HCT116 (cell line): ENCODE results near the gene SNX8. TPM values are rescaled to one million over a fixed set of nuclear protein-coding genes. Genes with fewer than 3 reads are reported as not detected.

Experiments used
- ATAC-seq: fragments of 200-7000 bp; cut with Tn5 transposase; 2 replicates; pipeline ENCODE4 v1.9.1; 2020; ENCODE audit warnings: mild to moderate bottlenecking, moderate library complexity
- BruUV-seq: library from RNA; stranded (reverse); fragments of 400-500 nt; replicated peaks from 2 replicates; lab custom pipeline; 2021; lab: Mats Ljungman, UMichigan
- CTCF ChIA-PET: fragments of 300-600 bp; sonication (Branson Sonifier 250); formaldehyde crosslinking; loops from one replicate; lab custom pipeline; 2021; ENCODE audit warnings: antibody characterized with exemption; lab: Charles Lee
- POLR2A ChIA-PET: fragments of 300-600, 350-600 bp; sonication (Branson Sonifier 250); formaldehyde crosslinking; loops from one replicate; lab custom pipeline; 2021; ENCODE audit warnings: antibody characterized with exemption; lab: Charles Lee
- RAD21 ChIA-PET, 2 experiments: fragments of 300-600 bp; sonication (Branson Sonifier 250); formaldehyde crosslinking; loops; one replicate each; lab custom pipeline; 2023; ENCODE audit warnings: low total read pairs in 2 of 2; ENCODE audit not compliant: uncharacterized antibody in 2 of 2, unreplicated experiment in 2 of 2, low non-redundant PET in 1 of 2; lab: Charles Lee
- DNase-seq: peaks from one replicate; pipeline ENCODE4 v3.0.0-alpha.2; 2010; ENCODE audit warnings: low read depth, low spot score
- H2AFZ ChIP-seq: fragments of 200-600 bp; shearing (Covaris generic), sonication (generic); 2 replicates; pipeline ENCODE4 v1.6.1; 2017; ENCODE audit warnings: low read depth, mixed run types, mixed read lengths, antibody characterized with exemption, low read length; ENCODE audit not compliant: poor library complexity, severe bottlenecking
- H3K27ac ChIP-seq: 2 replicates; pipeline ENCODE4 v1.5.1; 2012; ENCODE audit warnings: low read depth, low read length
- H3K27me3 ChIP-seq: fragments of 200-600 bp; sonication (generic); 2 replicates; pipeline ENCODE4 v1.6.1; 2016; ENCODE audit warnings: mixed run types, low read length, mixed read lengths; ENCODE audit not compliant: insufficient read depth
- H3K36me3 ChIP-seq, 2 experiments: fragments of 200-500 bp in 1 of 2; fragments of 200-600 bp in 1 of 2; sonication (Bioruptor generic) in 1 of 2; sonication (generic) in 1 of 2; 2 replicates each; pipeline versions ENCODE4 v1.5.1 to v1.6.1; 2014 to 2016; ENCODE audit warnings: low read length in 2 of 2, inconsistent platforms in 1 of 2, mixed read lengths in 1 of 2, mixed run types in 1 of 2; ENCODE audit not compliant: insufficient read depth in 2 of 2, control insufficient read depth in 1 of 2
- H3K4me1 ChIP-seq, 2 experiments: fragments of 200-600 bp in 1 of 2; sonication (generic) in 1 of 2; 2 replicates each; pipeline versions ENCODE4 v1.5.1 to v1.6.1; 2012 to 2017; ENCODE audit warnings: low read length in 2 of 2, inconsistent platforms in 1 of 2, mild to moderate bottlenecking in 1 of 2, mixed read lengths in 1 of 2, mixed run types in 1 of 2, moderate library complexity in 1 of 2; ENCODE audit not compliant: insufficient read depth in 2 of 2, control insufficient read depth in 1 of 2
- H3K4me2 ChIP-seq: fragments of 200-600 bp; sonication (generic); 2 replicates; pipeline ENCODE4 v1.6.1; 2017; ENCODE audit warnings: mixed run types, low read length, mixed read lengths
- H3K4me3 ChIP-seq, 2 experiments: fragments of 200-600 bp in 1 of 2; sonication (generic) in 1 of 2; replicated peaks in 1 of 2; 2 replicates each; pipeline ENCODE4 v1.5.1; 2011 to 2016; ENCODE audit warnings: low read length in 2 of 2, control low read depth in 1 of 2, low read depth in 1 of 2, mild to moderate bottlenecking in 1 of 2, mixed read lengths in 1 of 2, mixed run types in 1 of 2
- H3K79me2 ChIP-seq: fragments of 200-600 bp; sonication (generic); 2 replicates; pipeline ENCODE4 v1.6.1; 2017; ENCODE audit warnings: mild to moderate bottlenecking, mixed run types, low read length, moderate library complexity, mixed read lengths; ENCODE audit not compliant: insufficient read depth
- H3K9ac ChIP-seq: fragments of 200-600 bp; sonication (generic); 2 replicates; pipeline ENCODE4 v1.6.1; 2016; ENCODE audit warnings: low read length, mixed read lengths
- H3K9me2 ChIP-seq: fragments of 200-600 bp; sonication (generic), shearing (Covaris generic); 2 replicates; pipeline ENCODE4 v1.6.1; 2017; ENCODE audit warnings: mixed run types, mild to moderate bottlenecking, moderate library complexity; ENCODE audit not compliant: insufficient read depth
- H3K9me3 ChIP-seq, 2 experiments: fragments of 200-500 bp in 1 of 2; fragments of 200-600 bp in 1 of 2; sonication (Bioruptor generic) in 1 of 2; sonication (generic) in 1 of 2; 2 replicates each; pipeline ENCODE4 v1.6.1; 2014 to 2017; ENCODE audit warnings: low read length in 2 of 2, mixed read lengths in 2 of 2, inconsistent platforms in 1 of 2, low read depth in 1 of 2, mild to moderate bottlenecking in 1 of 2, mixed run types in 1 of 2, moderate library complexity in 1 of 2; ENCODE audit not compliant: control insufficient read depth in 1 of 2, insufficient read depth in 1 of 2
- H4K20me1 ChIP-seq: fragments of 200-600 bp; sonication (generic), shearing (Covaris generic); 2 replicates; pipeline ENCODE4 v1.6.1; 2017; ENCODE audit warnings: mixed run types, mild to moderate bottlenecking, moderate library complexity; ENCODE audit not compliant: insufficient read depth
- CBX3 ChIP-seq: IDR thresholded peaks from 2 replicates; pipeline ENCODE4 v1.6.1; 2012; ENCODE audit warnings: low read depth
- REST ChIP-seq: IDR thresholded peaks from 2 replicates; pipeline ENCODE4 v1.6.1; 2012; ENCODE audit warnings: low read depth
- TCF7L2 ChIP-seq: IDR thresholded peaks from 2 replicates; pipeline ENCODE4 v1.7.0; 2011; ENCODE audit warnings: borderline replicate concordance, inconsistent platforms; ENCODE audit not compliant: insufficient read depth, insufficient read length; ENCODE audit errors: extremely low read depth
- ZFX ChIP-seq: fragments of 450-650 bp; IDR thresholded peaks from 2 replicates; pipeline ENCODE4 v1.6.1; 2017
- ZNF274 ChIP-seq: fragments of 200-500 bp; sonication (Bioruptor generic); IDR thresholded peaks from 2 replicates; pipeline ENCODE4 v1.6.1; 2014; ENCODE audit warnings: mild to moderate bottlenecking, low read depth, low read length, inconsistent platforms
- intact Hi-C: fragments of 100-400 bp; cut with micrococcal nuclease; formaldehyde crosslinking; loops from 2 replicates; pipeline ENCODE4 v1.10.0; 2022
- total RNA-seq: library from RNA; stranded (reverse); gene quantifications from one replicate; pipeline ENCODE4 v1.2.1, GENCODE V29; 2021; ENCODE audit not compliant: unreplicated experiment

Gene SNX8
- total RNA-seq, 1 experiment from 2014 or later, result 41.7 TPM

GRCh38 chr7:2272031-2272430 lies 42.2 kb downstream of the SNX8 start:
- no peak overlapping the region for H3K4me2 ChIP-seq
- H3K27me3 ChIP-seq, result no peaks in the 10 kb centered on the region
- POLR2A ChIA-PET, result no interaction called here

More at GRCh38 chr7:2272031-2272430, 42.2 kb downstream of the SNX8 start:
- Histone ChIP-seq H3K9ac (no peak overlapping the region), H3K9me3 (no peaks in the 10 kb centered on the region), H3K4me3 (no peak overlapping the region), H3K36me3 (no peaks in the 10 kb centered on the region), H4K20me1 (no peaks in the 10 kb centered on the region), H3K27ac (no peak overlapping the region), H2AFZ (no peak overlapping the region), H3K4me1 (peaks cover 0 to under 1% of the 10 kb centered on the region in 2 experiments; a peak in 2 of 4 replicates), H3K9me2 (no peaks in the 10 kb centered on the region), H3K79me2 (no peaks in the 10 kb centered on the region)
- ChIA-PET RAD21 (no interaction called here), CTCF (no interaction called here)
- TF ChIP-seq TCF7L2 (no peak), ZFX (no peak), CBX3 (no peak), ZNF274 (no peak), REST (no peak)
- no TSS peak for BruUV-seq
- ATAC-seq, result no peak
- DNase-seq, result no peak
- intact Hi-C loops, result no loop called here
